Measurements from ENCODE around the gene LY6G6F. TPM values are rescaled to one million over a fixed set of nuclear protein-coding genes. Genes with fewer than 3 reads are reported as not detected.
A peak's percentile ranks its signal among the peaks of the same experiment; 100 is the strongest.

Gene LY6G6F
- total and polyA plus RNA-seq, 2 of the 13 experiments (the other 11 are each of a cell fraction or from before 2014, with no cell fraction given), result not detected

GRCh38 chr6:31739639-31740396 is 33.2 kb downstream of the LY6G6F start, which contains the start of gene MSH5 (continued):
- TF ChIP-seq IKZF4 (CRISPR knock-in tag; IDR thresholded peaks at IDR 0.05; ENCODE audit: borderline replicate concordance, low read depth, not compliant biosample characterization) (peak; percentile 98), ZNF274 (CRISPR knock-in tag; IDR thresholded peaks at IDR 0.05) (peak; percentile 99), MTF1 (CRISPR knock-in tag; IDR thresholded peaks at IDR 0.05) (peak; percentile 31; the same call in 1 of the 2 replicates), ZNF619 (CRISPR knock-in tag; IDR thresholded peaks at IDR 0.05) (peak; percentile 60), ZNF720 (CRISPR knock-in tag; IDR thresholded peaks at IDR 0.05) (no peak), MZF1 (CRISPR knock-in tag; IDR thresholded peaks at IDR 0.05; ENCODE audit: borderline replicate concordance) (peak; percentile 46; the same call in 1 of the 2 replicates), ZNF782 (CRISPR knock-in tag; IDR thresholded peaks at IDR 0.05; ENCODE audit: borderline replicate concordance) (peak; percentile 89; the same call in 1 of the 2 replicates), ZNF670 (CRISPR knock-in tag; IDR thresholded peaks at IDR 0.05; ENCODE audit: borderline replicate concordance) (peak; percentile 96; the same call in 1 of the 2 replicates), ZNF737 (CRISPR knock-in tag; IDR thresholded peaks at IDR 0.05; ENCODE audit: borderline replicate concordance) (no peak), ZNF878 (CRISPR knock-in tag; IDR thresholded peaks at IDR 0.05) (peak; percentile 100), HOXA9 (CRISPR knock-in tag; IDR thresholded peaks at IDR 0.05; ENCODE audit: borderline replicate concordance) (peak; percentile 98), SIN3A (IDR thresholded peaks at IDR 0.05; ENCODE audit: borderline replicate concordance, low read depth, low read length) (peak; percentile 92; the same call in 1 of the 2 replicates), MED13 (CRISPR knock-in tag; IDR thresholded peaks at IDR 0.05) (peak; percentile 92), SMC3 (IDR thresholded peaks at IDR 0.05; ENCODE audit: low read length) (no peak), ZNF501 (CRISPR knock-in tag; IDR thresholded peaks at IDR 0.05) (peak; percentile 88), PCBP1 (IDR thresholded peaks at IDR 0.05; ENCODE audit: borderline replicate concordance, low read depth, low read length) (0 out of 2 replicates have a peak, but pooled peaks have one; percentile 79), TBL1XR1 (IDR thresholded peaks at IDR 0.05; ENCODE audit: borderline replicate concordance, low read length, partially characterized antibody) (peak; percentile 49), ZNF343 (CRISPR knock-in tag; IDR thresholded peaks at IDR 0.05) (peak; percentile 73; the same call in 1 of the 2 replicates), RORA (CRISPR knock-in tag; IDR thresholded peaks at IDR 0.05) (no peak), HOXA5 (CRISPR knock-in tag; IDR thresholded peaks at IDR 0.05) (0 out of 2 replicates have a peak, but pooled peaks have one; percentile 48), ZNF224 (CRISPR knock-in tag; IDR thresholded peaks at IDR 0.05) (peak; percentile 97; the same call in 1 of the 2 replicates)
- TF ChIP-seq, protein P1, sequence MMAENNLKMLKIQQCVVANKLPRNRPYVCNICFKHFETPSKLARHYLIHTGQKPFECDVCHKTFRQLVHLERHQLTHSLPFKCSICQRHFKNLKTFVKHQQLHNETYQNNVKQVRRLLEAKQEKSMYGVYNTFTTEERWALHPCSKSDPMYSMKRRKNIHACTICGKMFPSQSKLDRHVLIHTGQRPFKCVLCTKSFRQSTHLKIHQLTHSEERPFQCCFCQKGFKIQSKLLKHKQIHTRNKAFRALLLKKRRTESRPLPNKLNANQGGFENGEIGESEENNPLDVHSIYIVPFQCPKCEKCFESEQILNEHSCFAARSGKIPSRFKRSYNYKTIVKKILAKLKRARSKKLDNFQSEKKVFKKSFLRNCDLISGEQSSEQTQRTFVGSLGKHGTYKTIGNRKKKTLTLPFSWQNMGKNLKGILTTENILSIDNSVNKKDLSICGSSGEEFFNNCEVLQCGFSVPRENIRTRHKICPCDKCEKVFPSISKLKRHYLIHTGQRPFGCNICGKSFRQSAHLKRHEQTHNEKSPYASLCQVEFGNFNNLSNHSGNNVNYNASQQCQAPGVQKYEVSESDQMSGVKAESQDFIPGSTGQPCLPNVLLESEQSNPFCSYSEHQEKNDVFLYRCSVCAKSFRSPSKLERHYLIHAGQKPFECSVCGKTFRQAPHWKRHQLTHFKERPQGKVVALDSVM (CRISPR knock-in tag; IDR thresholded peaks at IDR 0.05), result peak; percentile 72
- TF ChIP-seq, protein P2, sequence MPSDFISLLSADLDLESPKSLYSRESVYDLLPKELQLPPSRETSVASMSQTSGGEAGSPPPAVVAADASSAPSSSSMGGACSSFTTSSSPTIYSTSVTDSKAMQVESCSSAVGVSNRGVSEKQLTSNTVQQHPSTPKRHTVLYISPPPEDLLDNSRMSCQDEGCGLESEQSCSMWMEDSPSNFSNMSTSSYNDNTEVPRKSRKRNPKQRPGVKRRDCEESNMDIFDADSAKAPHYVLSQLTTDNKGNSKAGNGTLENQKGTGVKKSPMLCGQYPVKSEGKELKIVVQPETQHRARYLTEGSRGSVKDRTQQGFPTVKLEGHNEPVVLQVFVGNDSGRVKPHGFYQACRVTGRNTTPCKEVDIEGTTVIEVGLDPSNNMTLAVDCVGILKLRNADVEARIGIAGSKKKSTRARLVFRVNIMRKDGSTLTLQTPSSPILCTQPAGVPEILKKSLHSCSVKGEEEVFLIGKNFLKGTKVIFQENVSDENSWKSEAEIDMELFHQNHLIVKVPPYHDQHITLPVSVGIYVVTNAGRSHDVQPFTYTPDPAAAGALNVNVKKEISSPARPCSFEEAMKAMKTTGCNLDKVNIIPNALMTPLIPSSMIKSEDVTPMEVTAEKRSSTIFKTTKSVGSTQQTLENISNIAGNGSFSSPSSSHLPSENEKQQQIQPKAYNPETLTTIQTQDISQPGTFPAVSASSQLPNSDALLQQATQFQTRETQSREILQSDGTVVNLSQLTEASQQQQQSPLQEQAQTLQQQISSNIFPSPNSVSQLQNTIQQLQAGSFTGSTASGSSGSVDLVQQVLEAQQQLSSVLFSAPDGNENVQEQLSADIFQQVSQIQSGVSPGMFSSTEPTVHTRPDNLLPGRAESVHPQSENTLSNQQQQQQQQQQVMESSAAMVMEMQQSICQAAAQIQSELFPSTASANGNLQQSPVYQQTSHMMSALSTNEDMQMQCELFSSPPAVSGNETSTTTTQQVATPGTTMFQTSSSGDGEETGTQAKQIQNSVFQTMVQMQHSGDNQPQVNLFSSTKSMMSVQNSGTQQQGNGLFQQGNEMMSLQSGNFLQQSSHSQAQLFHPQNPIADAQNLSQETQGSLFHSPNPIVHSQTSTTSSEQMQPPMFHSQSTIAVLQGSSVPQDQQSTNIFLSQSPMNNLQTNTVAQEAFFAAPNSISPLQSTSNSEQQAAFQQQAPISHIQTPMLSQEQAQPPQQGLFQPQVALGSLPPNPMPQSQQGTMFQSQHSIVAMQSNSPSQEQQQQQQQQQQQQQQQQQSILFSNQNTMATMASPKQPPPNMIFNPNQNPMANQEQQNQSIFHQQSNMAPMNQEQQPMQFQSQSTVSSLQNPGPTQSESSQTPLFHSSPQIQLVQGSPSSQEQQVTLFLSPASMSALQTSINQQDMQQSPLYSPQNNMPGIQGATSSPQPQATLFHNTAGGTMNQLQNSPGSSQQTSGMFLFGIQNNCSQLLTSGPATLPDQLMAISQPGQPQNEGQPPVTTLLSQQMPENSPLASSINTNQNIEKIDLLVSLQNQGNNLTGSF (CRISPR knock-in tag; IDR thresholded peaks at IDR 0.05), result peak; percentile 98
